Right lobe of liver (tissue), 4 donors: ENCODE results near the gene DNMBP.

Experiments
- POLR2A ChIP-seq: fragments of 450-650 bp; IDR thresholded peaks from one replicate; pipeline ENCODE4 v1.6.1; 2017; ENCODE audit warnings: antibody characterized with exemption, mild to moderate bottlenecking
- TF ChIP-seq, protein P1 (sequence below), 4 donors: fragments of 200-600 bp in 3 of 4; fragments of 450-650 bp in 1 of 4; IDR thresholded peaks; one replicate each; pipeline versions ENCODE4 v1.5.1 to v1.8.0; 2016 to 2022; ENCODE audit warnings: antibody characterized with exemption in 4 of 4, mild to moderate bottlenecking in 2 of 4
- donor health status: DM: no; HTN: no; CAD: no.
- donor health status: DM: no; HTN: no; CAD: no.
- donor health status: DM: no; HTN: yes; CAD: no.

DNA sequence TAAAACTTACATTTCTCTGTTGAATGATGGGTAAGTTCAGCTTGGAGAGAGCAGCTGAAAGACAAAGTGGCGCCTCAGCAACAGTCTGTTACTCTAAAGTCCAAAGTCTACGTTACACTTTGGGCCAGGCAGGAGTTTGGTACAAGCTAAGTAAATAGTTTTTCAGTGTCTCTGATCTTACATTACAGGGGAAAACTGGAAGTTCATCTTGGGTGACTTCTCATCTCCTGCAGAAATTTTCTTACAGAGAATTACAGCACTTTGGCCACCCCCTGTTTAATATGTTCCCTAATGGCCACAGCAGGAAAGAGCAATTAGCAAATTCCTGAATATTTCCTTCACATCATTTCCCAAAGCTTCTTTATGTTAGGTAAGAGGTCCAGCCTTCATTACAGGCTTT lies 160.2 kb downstream of the DNMBP start:
- TF ChIP-seq, protein P1, sequence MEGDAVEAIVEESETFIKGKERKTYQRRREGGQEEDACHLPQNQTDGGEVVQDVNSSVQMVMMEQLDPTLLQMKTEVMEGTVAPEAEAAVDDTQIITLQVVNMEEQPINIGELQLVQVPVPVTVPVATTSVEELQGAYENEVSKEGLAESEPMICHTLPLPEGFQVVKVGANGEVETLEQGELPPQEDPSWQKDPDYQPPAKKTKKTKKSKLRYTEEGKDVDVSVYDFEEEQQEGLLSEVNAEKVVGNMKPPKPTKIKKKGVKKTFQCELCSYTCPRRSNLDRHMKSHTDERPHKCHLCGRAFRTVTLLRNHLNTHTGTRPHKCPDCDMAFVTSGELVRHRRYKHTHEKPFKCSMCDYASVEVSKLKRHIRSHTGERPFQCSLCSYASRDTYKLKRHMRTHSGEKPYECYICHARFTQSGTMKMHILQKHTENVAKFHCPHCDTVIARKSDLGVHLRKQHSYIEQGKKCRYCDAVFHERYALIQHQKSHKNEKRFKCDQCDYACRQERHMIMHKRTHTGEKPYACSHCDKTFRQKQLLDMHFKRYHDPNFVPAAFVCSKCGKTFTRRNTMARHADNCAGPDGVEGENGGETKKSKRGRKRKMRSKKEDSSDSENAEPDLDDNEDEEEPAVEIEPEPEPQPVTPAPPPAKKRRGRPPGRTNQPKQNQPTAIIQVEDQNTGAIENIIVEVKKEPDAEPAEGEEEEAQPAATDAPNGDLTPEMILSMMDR (IDR thresholded peaks at IDR 0.05): no peak
- TF ChIP-seq POLR2A: no peak
